ENCODE results near the gene TENT5A.

GRCh38 chr6:81722506-81723223 lies 29.8 kb downstream of the TENT5A start:
- TF ChIP-seq REST (IDR thresholded peaks at IDR 0.05; ENCODE audit: insufficient read depth in 1 of 2, low read depth in 2 of 2, low read length in 2 of 2), result no peak
- TF ChIP-seq TAF1 (IDR thresholded peaks at IDR 0.05; ENCODE audit: borderline replicate concordance, insufficient read depth, low read length), result no peak
- no peak for TF ChIP-seq POLR2AphosphoS5 (IDR thresholded peaks at IDR 0.05; ENCODE audit: low read depth, low read length)

Measured in PFSK-1 (cell line).